GM18868 (cell line): ENCODE results near the gene ACE.

ENCODE experiments used
- ATAC-seq: cut with Tn5 transposase; IDR thresholded peaks from one replicate; pipeline ENCODE4 v1.9.1; 2021; ENCODE audit warnings: mild to moderate bottlenecking, moderate library complexity; ENCODE audit not compliant: unreplicated experiment

The ACE gene

GRCh38 chr17:63534078-63534570 is 57.3 kb downstream of the ACE start:
- ATAC-seq: no peak

- no peak for ATAC-seq
Measured at GRCh38 chr17:63534816-63535455, 58.1 kb downstream of the ACE start.

GRCh38 chr17:63535640-63536039 is 58.8 kb downstream of the ACE start:
- no peak for ATAC-seq

- ATAC-seq: no peak
Measured at GRCh38 chr17:63537001-63537400, 60.1 kb downstream of the ACE start.

GRCh38 chr17:63537991-63538692 is 61.3 kb downstream of the ACE start:
- ATAC-seq: no peak

GRCh38 chr17:63538693-63539595 is 62.1 kb downstream of the ACE start:
- no peak for ATAC-seq

GRCh38 chr17:63540590-63540989 is 63.7 kb downstream of the ACE start:
- no peak for ATAC-seq

- ATAC-seq: no peak
Measured at GRCh38 chr17:63542218-63542545, 65.3 kb downstream of the ACE start.

- no peak for ATAC-seq
Measured at GRCh38 chr17:63542942-63543821, 66.3 kb downstream of the ACE start.

GRCh38 chr17:63543822-63544420 is 67.1 kb downstream of the ACE start:
- ATAC-seq: no peak

- ATAC-seq: no peak
Measured at GRCh38 chr17:63544467-63545301, 67.8 kb downstream of the ACE start.

- ATAC-seq: no peak
Measured at GRCh38 chr17:63546308-63547082, 69.6 kb downstream of the ACE start.

GRCh38 chr17:63547083-63547523 is 70.2 kb downstream of the ACE start:
- ATAC-seq: no peak
